Measurements from ENCODE around the gene KCTD11. TPM values are rescaled to one million over a fixed set of nuclear protein-coding genes. Genes with fewer than 3 reads are reported as not detected.

The KCTD11 gene
- total and polyA plus RNA-seq, 2 of the 13 experiments (the other 11 are each of a cell fraction or from before 2014, with no cell fraction given): 1.6 to 2.6 TPM

GRCh38 chr17:7327501-7327900 is 24.5 kb upstream of the KCTD11 start:
- in situ Hi-C loops (cut with HindIII; ENCODE audit: extremely low pct_ligation_motif_present, low pct_unique_long_range_greater_than_20kb): no loop called here
- peaks cover 13 to 35% of the 10 kb centered on the region in 2 experiments for H3K36me3 ChIP-seq (replicated peaks in 1 of 2; ENCODE audit: control insufficient read depth in 1 of 2, insufficient read depth in 2 of 2, low read length in 2 of 2)
- 99% methylated on average over 12 of the region's 17 CpGs for WGBS (ENCODE audit: low lambda C conversion rate)
- ChIA-PET CTCF (ENCODE audit: low intra/inter-chr PET ratio, low total read pairs) (no interaction called here), POLR2A (no interaction called here)
- peaks cover 12% of the 10 kb centered on the region for H3K79me2 ChIP-seq (ENCODE audit: insufficient read depth, low read length)
- ATAC-seq (no peak), FAIRE-seq (no peak), DNase-seq (ENCODE audit: low spot score) (no peak)
- H2AFZ ChIP-seq (ENCODE audit: low read length): no peak overlapping the region
- peaks cover 0 to 4% of the 10 kb centered on the region in 2 experiments; a peak in 2 of 5 replicates for H3K27me3 ChIP-seq (ENCODE audit: control insufficient read depth in 1 of 2, insufficient read depth in 2 of 2, low read length in 2 of 2)
- 0 out of 2 replicates have a peak overlapping the region, but pooled peaks have one; percentile 83 for H3K9ac ChIP-seq (ENCODE audit: insufficient read depth, low read depth, low read length)
- H3K4me3 ChIP-seq (replicated peaks in 1 of 3; ENCODE audit: insufficient read depth in 1 of 3, low read depth in 2 of 3, low read length in 3 of 3): peak overlapping the region in 1 of 3 experiments; percentile 8; a peak in 2 of 6 replicates
- H3K4me2 ChIP-seq (ENCODE audit: low read depth, low read length): 0 out of 2 replicates have a peak overlapping the region, but pooled peaks have one; percentile 6
- no peaks in the 10 kb centered on the region for H3K9me3 ChIP-seq (ENCODE audit: low read length)
- no peak overlapping the region for H3K27ac ChIP-seq (ENCODE audit: extremely low read length, insufficient read depth, low read length)
- H4K20me1 ChIP-seq (ENCODE audit: insufficient read depth, low read length): no peaks in the 10 kb centered on the region
- intact Hi-C loops (cut with micrococcal nuclease; ENCODE audit: unreplicated experiment): no loop called here
- no TSS peak for BruUV-seq (replicated peaks)
- TF ChIP-seq ZNF660 (CRISPR knock-in tag; IDR thresholded peaks at IDR 0.05; ENCODE audit: borderline replicate concordance, low read depth) (no peak), AGO1 (IDR thresholded peaks at IDR 0.05; ENCODE audit: low read depth, low read length, poor library complexity, severe bottlenecking) (no peak), ZKSCAN5 (CRISPR knock-in tag; IDR thresholded peaks at IDR 0.05) (no peak), HMGXB4 (CRISPR knock-in tag; IDR thresholded peaks at IDR 0.05; ENCODE audit: borderline replicate concordance in 1 of 2, low read depth in 1 of 2) (no peak), SRY (CRISPR knock-in tag; IDR thresholded peaks at IDR 0.05) (no peak), HOXA3 (CRISPR knock-in tag; IDR thresholded peaks at IDR 0.05) (no peak), SPEN (CRISPR knock-in tag; IDR thresholded peaks at IDR 0.05; ENCODE audit: low read depth) (no peak), ZNF326 (CRISPR knock-in tag; IDR thresholded peaks at IDR 0.05; ENCODE audit: borderline replicate concordance) (no peak), ZBTB8A (CRISPR knock-in tag; IDR thresholded peaks at IDR 0.05; ENCODE audit: borderline replicate concordance, low read depth) (no peak), NCOR1 (IDR thresholded peaks at IDR 0.05; ENCODE audit: borderline replicate concordance, low read length) (no peak), NFKBIZ (CRISPR knock-in tag; IDR thresholded peaks at IDR 0.05) (no peak), ZFP90 (CRISPR knock-in tag; IDR thresholded peaks at IDR 0.05; ENCODE audit: borderline replicate concordance) (no peak), ZBTB3 (CRISPR knock-in tag; IDR thresholded peaks at IDR 0.05; ENCODE audit: borderline replicate concordance, low read depth) (no peak), GMEB1 (CRISPR knock-in tag; IDR thresholded peaks at IDR 0.05; ENCODE audit: borderline replicate concordance) (no peak), SP1 (IDR thresholded peaks at IDR 0.05) (no peak), SP1 (CRISPR knock-in tag; IDR thresholded peaks at IDR 0.05) (no peak), ZNF274 (CRISPR knock-in tag; IDR thresholded peaks at IDR 0.05) (no peak), TMF1 (CRISPR knock-in tag; IDR thresholded peaks at IDR 0.05; ENCODE audit: low read depth) (no peak), NFIC (IDR thresholded peaks at IDR 0.05; ENCODE audit: low read length) (no peak), YY1 (IDR thresholded peaks at IDR 0.05; ENCODE audit: insufficient read depth, insufficient replicate concordance, low read depth, low read length) (no peak), EHMT2 (IDR thresholded peaks at IDR 0.05; ENCODE audit: borderline replicate concordance, low read depth, low read length) (no peak)
- peaks cover 24% of the 10 kb centered on the region for H3K4me1 ChIP-seq (ENCODE audit: insufficient read depth, low read length)
